ENCODE measurements around the gene ACP3. TPM values are rescaled to one million over a fixed set of nuclear protein-coding genes. Genes with fewer than 3 reads are reported as not detected.
"Not testable (repeated sequence)": the region's sequence is repeated elsewhere in the genome, so short reads cannot be mapped to it uniquely, and the experiment has no call there.

ACP3 gene
- total RNA-seq, 2 experiments from 2014 or later, result not detected

DNA sequence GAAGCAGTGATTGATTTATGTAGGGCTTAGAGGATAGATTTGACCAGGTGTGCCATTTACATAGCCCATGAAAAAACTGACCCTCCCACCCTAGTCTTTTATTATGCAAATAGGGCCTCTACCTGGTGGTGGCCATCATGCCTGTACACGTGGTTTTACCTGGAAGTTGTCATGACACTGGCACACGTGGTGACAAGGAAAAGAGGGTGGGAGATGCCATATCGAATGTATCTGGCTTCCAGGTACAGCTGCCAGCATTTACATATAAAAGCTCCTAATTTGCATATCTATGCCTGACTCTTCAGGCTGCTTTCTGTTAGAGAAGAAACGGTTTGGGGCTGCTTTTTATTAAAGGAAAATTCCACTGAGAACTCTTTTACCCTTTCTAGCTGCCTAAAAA, 65.1 kb downstream of the ACP3 start:
- ChIA-PET POLR2A (no interaction called here), CTCF (interaction anchor here (1.5 kb wide), 1 partner anchor 33 kb away, joined by 4 read pairs; no protein-coding TSS in a partner anchor)
- no peaks in the 10 kb centered on the region for H3K9me3 Mint-ChIP-seq
- no peak overlapping the region for H3K27ac Mint-ChIP-seq
- no peaks in the 10 kb centered on the region for H3K4me1 Mint-ChIP-seq
- no peaks in the 10 kb centered on the region for H3K36me3 Mint-ChIP-seq (ENCODE audit: low read depth)
- no peak overlapping the region for H3K4me3 Mint-ChIP-seq
- peaks cover 11% of the 10 kb centered on the region for H3K27me3 Mint-ChIP-seq
- DNase-seq, result no peak

DNA sequence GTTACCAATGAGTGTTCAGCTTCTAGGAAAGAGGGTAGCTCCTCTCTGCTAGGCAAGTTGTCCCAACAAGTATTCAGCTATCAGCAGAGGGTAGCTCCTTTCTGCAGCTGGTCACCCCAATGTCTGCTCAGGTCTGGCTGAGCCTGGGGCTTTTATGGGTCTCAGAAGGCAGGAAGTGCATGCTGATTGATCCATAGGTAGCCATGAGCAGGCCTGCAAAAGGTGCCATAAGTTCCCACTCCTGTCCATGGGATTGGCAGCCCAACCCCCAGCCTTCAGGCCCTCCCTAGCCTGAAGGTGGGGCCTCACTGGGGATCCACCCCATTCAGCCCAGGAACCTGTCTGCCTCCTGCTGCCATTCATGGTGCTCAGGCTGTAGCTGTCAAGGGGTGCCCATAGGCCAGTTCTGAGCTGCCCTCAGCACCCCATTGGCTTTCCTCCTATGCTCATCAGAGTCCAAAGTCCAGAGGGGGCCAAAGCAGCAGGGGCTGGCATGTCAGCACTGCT, 65.5 kb downstream of the ACP3 start:
- H3K9me3 Mint-ChIP-seq, result no peaks in the 10 kb centered on the region
- ChIA-PET CTCF (no interaction called here), POLR2A (no interaction called here)
- H3K4me3 Mint-ChIP-seq, result no peak overlapping the region
- no peaks in the 10 kb centered on the region for H3K4me1 Mint-ChIP-seq
- H3K36me3 Mint-ChIP-seq (ENCODE audit: low read depth), result no peaks in the 10 kb centered on the region
- peaks cover 11% of the 10 kb centered on the region for H3K27me3 Mint-ChIP-seq
- H3K27ac Mint-ChIP-seq, result no peak overlapping the region
- no peak for DNase-seq

DNA sequence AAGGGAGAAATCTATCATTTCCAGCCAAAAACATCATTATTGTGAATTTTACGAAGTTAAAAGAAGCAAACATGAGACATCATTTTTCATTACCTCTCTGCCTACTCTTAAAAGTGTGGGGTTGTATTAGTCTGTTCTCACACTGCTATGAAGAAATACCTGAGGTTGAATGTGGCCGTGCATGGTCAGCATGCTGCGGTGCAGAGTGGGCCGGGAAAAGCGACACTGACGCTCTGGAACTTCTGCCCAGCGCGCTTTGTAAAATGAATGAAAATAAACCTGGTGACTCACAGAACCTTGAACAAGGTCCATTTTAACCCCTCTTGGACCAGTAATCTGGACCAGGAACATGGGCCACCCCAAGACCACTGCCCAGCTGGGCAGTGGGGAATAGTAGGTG, 69.1 kb downstream of the ACP3 start:
- ChIA-PET CTCF (no interaction called here), POLR2A (no interaction called here)
- Mint-ChIP-seq H3K9me3 (no peaks in the 10 kb centered on the region), H3K4me1 (no peaks in the 10 kb centered on the region), H3K27ac (no peak overlapping the region), H3K36me3 (ENCODE audit: low read depth) (no peaks in the 10 kb centered on the region), H3K4me3 (no peak overlapping the region), H3K27me3 (no peaks in the 10 kb centered on the region)
- no peak for DNase-seq

DNA sequence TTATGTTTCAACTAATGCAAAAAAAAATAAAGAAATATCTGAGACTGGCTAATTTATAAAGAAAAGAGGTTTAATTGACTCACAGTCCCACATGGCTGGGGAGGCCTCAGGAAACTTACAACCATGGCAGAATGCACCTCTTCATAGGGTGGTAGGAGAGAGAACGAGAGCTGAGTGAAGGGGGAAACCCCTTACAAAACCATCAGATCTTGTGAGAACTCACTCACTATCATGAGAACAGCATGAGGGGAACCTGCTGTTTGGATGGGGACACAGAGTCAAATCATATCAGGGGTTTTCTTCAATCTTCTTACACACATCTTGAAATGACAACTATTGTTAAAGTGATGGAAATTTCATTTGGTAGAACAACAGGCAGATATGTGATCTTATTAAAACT, 75.5 kb downstream of the ACP3 start:
- H3K36me3 Mint-ChIP-seq (ENCODE audit: low read depth); H3K4me1 Mint-ChIP-seq; DNase-seq; CTCF ChIA-PET; H3K4me3 Mint-ChIP-seq; H3K27me3 Mint-ChIP-seq; POLR2A ChIA-PET; H3K9me3 Mint-ChIP-seq; H3K27ac Mint-ChIP-seq: not testable (repeated sequence)

DNA sequence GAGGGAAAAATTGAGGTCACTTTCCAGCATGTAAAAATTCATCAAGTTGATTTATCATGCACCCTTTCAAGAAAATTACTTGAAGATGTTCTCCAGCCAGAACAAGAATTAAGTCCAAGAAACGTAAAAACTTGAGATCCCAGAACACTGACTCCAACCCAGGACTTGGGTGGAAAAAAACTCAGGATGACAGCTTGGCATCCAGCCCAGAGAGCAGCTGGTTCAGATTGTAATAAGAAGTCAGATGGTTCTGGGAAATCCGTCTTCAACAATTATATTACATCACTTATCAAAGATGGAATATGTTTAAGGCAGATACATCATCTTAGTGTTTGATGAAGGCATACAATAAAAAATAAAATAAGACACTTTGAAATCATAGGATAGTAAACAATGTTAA, 77.1 kb downstream of the ACP3 start:
- Mint-ChIP-seq H3K4me1 (no peaks in the 10 kb centered on the region), H3K36me3 (ENCODE audit: low read depth) (no peaks in the 10 kb centered on the region), H3K4me3 (no peak overlapping the region), H3K27ac (no peak overlapping the region), H3K9me3 (no peaks in the 10 kb centered on the region), H3K27me3 (peaks cover 9% of the 10 kb centered on the region)
- ChIA-PET POLR2A (no interaction called here), CTCF (no interaction called here)
- DNase-seq, result no peak

DNA sequence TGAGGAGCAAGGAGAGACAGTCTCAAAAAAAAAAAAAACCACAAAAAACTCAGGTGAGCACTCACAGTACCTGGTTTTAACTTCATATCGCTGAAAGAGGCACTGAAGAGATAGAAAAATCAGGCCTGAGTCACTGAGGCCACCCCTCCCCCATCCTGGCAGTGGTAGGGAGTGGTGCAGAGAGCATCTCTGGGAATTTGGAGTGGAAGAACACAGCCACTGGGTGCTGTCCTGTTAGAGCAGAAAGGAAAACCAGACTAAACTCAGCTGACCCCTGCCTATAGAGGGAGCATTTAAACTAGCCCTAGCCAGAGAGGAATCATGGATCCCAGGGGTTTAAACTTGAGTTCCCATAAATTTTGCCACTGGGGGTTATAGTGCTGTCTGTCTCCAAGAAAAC, 77.9 kb downstream of the ACP3 start:
- no peak for DNase-seq
- no peaks in the 10 kb centered on the region for H3K4me1 Mint-ChIP-seq
- H3K9me3 Mint-ChIP-seq, result no peaks in the 10 kb centered on the region
- H3K36me3 Mint-ChIP-seq (ENCODE audit: low read depth), result no peaks in the 10 kb centered on the region
- ChIA-PET CTCF (no interaction called here), POLR2A (no interaction called here)
- H3K4me3 Mint-ChIP-seq, result no peak overlapping the region
- H3K27me3 Mint-ChIP-seq, result peaks cover 9% of the 10 kb centered on the region
- H3K27ac Mint-ChIP-seq, result no peak overlapping the region

DNA sequence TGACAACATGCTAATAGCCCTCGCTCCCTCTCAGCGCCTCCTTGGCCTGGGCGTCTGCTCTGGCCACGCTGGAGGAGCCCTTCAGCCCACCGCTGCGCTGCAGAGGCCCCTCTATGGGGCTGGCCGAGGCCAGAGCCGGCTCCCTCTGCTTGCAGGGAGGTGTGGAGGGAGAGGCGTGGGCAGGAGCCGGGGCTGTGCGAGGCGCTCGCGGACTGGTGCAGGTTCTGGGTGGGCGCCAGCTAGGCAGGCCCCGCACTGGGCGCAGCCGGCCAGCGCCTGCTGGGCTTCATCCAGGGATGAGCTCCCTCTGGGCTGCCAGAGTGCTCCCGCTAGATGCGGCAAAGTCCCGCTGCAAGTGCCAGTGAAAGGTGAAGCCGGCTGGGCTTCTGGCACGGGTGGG, 79.0 kb downstream of the ACP3 start:
- no peak for DNase-seq
- no peaks in the 10 kb centered on the region for H3K4me1 Mint-ChIP-seq
- H3K27me3 Mint-ChIP-seq, result peaks cover 9% of the 10 kb centered on the region
- ChIA-PET CTCF (no interaction called here), POLR2A (no interaction called here)
- H3K27ac Mint-ChIP-seq, result no peak overlapping the region
- H3K4me3 Mint-ChIP-seq, result no peak overlapping the region
- no peaks in the 10 kb centered on the region for H3K9me3 Mint-ChIP-seq
- H3K36me3 Mint-ChIP-seq (ENCODE audit: low read depth), result no peaks in the 10 kb centered on the region

DNA sequence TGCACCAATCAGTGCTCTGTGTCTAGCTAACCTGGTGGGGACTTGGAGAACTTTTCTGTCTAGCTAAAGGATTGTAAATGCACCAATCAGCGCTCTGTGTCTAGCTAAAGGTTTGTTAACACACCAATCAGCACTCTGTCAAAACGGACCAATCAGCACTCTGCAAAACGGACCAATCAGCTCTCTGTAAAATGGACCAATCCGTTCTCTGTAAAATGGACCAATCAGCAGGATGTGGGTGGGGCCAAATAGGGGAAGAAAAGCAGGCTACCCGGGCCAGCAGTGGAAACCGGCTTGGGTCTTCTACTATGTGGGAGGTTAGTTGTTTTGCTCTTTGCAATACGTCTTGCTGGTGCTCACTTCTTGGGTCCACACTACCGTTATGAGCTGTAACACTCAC, 79.6 kb downstream of the ACP3 start:
- H3K27me3 Mint-ChIP-seq; POLR2A ChIA-PET; H3K36me3 Mint-ChIP-seq (ENCODE audit: low read depth); H3K9me3 Mint-ChIP-seq; H3K27ac Mint-ChIP-seq; DNase-seq; H3K4me1 Mint-ChIP-seq; H3K4me3 Mint-ChIP-seq: not testable (repeated sequence)
- CTCF ChIA-PET, result interaction anchor here (1.3 to 1.6 kb wide), 2 partner anchors 11 to 45 kb away, joined by 3 to 4 read pairs; no protein-coding TSS in a partner anchor

DNA sequence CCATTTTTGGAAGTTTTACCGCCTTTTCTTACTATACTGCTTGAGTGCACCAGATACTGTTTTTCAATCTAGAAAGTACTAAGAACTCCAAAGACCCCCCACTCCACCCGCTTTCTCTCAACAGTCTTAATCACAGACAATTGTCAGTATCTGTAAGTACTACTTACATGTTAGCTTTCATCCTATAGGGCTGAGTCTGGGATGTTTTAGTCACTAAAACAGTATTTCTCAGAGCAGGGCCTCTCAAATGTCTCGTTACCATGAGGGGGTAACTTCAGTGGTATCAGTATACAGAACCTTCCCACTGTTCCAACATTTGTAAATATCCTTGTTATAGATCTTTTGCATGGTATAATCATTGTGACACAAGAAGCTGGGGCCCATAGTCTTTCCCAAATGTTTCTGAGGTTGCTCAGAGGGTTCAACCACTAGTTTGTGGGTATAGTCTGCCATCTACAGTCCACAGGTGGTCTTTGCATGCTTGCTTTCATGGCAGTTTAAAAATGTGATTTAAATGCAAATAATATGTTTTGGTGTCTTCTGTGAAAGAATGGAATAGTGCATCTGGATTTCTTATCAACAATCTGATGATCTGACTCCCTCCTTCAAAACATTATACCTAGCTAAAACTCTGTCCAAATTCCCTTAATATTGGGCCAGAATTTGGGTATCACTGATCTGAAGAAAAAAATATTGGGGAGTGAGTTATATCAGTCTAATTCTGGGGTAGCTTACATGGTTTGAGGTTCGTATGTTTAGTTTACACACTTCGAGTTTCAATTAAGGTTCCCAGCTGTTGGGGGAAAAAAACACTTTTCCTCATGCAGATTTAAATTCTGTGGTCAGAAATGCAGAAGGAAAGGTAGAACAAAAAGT, 82.1 kb downstream of the ACP3 start:
- no peak overlapping the region for H3K4me3 Mint-ChIP-seq
- peak; percentile 39 for DNase-seq
- ChIA-PET POLR2A (interaction anchor here (0.6 kb wide), 1 partner anchor 40 kb away, joined by 3 read pairs; no protein-coding TSS in a partner anchor), CTCF (interaction anchor here (1.0 to 1.4 kb wide), 2 partner anchors 21 to 48 kb away, joined by 3 to 4 read pairs; no protein-coding TSS in a partner anchor)
- H3K27ac Mint-ChIP-seq, result no peak overlapping the region
- H3K36me3 Mint-ChIP-seq (ENCODE audit: low read depth), result no peaks in the 10 kb centered on the region
- peaks cover 14% of the 10 kb centered on the region for H3K27me3 Mint-ChIP-seq
- H3K4me1 Mint-ChIP-seq, result no peaks in the 10 kb centered on the region
- no peaks in the 10 kb centered on the region for H3K9me3 Mint-ChIP-seq

DNA sequence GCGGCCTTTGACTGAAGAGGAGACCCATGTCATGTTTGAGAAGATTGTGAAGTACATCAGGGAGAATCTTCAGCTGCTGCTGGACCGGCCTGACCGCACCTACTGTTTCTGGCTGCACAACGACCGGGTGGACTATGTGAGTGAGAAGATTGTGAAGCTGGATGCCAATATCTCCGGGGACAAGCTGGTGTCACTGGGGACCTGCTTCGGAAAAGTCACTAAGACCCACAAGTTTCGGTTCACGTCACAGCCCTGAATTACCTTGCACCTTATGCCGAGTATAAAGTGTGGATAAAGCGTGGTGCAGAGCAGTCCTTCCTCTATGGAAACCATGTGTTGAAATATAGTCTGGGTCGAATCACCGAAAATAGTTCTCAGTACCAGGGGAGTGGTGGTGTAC, 84.0 kb downstream of the ACP3 start:
- Mint-ChIP-seq H3K27ac (no peak overlapping the region), H3K4me3 (no peak overlapping the region), H3K4me1 (no peaks in the 10 kb centered on the region), H3K27me3 (peaks cover 16% of the 10 kb centered on the region), H3K9me3 (no peaks in the 10 kb centered on the region), H3K36me3 (ENCODE audit: low read depth) (no peaks in the 10 kb centered on the region)
- CTCF ChIA-PET, result no interaction called here
- POLR2A ChIA-PET, result interaction anchor here (0.6 kb wide), 1 partner anchor 41 kb away, joined by 3 read pairs; no protein-coding TSS in a partner anchor
- DNase-seq, result no peak

DNA sequence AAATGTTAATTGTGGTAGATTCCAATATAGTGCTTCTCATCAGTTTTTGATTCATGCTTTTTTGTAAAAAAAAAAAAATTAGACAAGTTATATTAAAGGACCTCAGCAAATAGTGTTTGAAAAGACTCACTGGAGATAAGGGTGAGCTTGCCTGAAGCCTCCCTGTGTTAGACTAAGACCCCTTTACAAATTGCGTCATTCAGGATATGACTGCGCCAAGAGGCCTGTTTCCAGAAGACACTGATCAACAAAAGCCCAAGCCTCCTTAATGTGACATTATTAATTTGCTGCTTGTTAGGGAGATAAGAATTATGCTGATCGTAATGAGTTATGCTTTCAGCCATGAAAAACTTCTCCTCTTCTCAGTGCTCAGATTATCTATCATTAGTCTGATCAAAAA, 87.1 kb downstream of the ACP3 start:
- DNase-seq, result no peak
- H3K27ac Mint-ChIP-seq, result no peak overlapping the region
- POLR2A ChIA-PET, result no interaction called here
- H3K4me3 Mint-ChIP-seq, result no peak overlapping the region
- no peaks in the 10 kb centered on the region for H3K36me3 Mint-ChIP-seq (ENCODE audit: low read depth)
- no peaks in the 10 kb centered on the region for H3K9me3 Mint-ChIP-seq
- H3K4me1 Mint-ChIP-seq, result no peaks in the 10 kb centered on the region
- CTCF ChIA-PET, result interaction anchor here (0.7 to 1.0 kb wide), 2 partner anchors 25 to 44 kb away, joined by 3 read pairs; no protein-coding TSS in a partner anchor
- H3K27me3 Mint-ChIP-seq, result peaks cover 21% of the 10 kb centered on the region

DNA sequence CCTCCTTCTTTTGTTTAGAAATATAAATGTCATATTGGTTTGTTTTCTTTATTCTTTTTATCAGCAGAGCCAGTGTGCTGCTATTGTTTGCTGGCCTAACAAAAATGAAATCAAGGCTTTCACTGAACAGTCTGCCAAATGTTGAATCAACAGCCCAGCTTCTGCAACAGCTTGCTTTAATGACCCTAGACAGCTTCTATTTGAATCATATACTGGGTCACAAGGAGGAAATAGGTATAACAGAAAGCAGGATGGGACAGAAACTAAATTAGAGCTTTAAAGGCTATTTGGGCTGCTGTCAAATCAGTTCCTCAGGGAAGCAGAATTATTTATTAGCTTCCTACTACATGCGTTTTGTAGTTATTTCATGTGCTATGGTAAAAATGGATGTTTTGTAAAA, 88.0 kb downstream of the ACP3 start:
- POLR2A ChIA-PET, result no interaction called here
- no peak overlapping the region for H3K4me3 Mint-ChIP-seq
- H3K9me3 Mint-ChIP-seq, result no peaks in the 10 kb centered on the region
- no peak overlapping the region for H3K27ac Mint-ChIP-seq
- no peak for DNase-seq
- H3K36me3 Mint-ChIP-seq (ENCODE audit: low read depth), result no peaks in the 10 kb centered on the region
- H3K27me3 Mint-ChIP-seq, result peaks cover 21% of the 10 kb centered on the region
- H3K4me1 Mint-ChIP-seq, result no peaks in the 10 kb centered on the region
- CTCF ChIA-PET, result interaction anchor here (0.6 kb wide), 1 partner anchor 104 kb away, joined by 3 read pairs; no protein-coding TSS in a partner anchor

DNA sequence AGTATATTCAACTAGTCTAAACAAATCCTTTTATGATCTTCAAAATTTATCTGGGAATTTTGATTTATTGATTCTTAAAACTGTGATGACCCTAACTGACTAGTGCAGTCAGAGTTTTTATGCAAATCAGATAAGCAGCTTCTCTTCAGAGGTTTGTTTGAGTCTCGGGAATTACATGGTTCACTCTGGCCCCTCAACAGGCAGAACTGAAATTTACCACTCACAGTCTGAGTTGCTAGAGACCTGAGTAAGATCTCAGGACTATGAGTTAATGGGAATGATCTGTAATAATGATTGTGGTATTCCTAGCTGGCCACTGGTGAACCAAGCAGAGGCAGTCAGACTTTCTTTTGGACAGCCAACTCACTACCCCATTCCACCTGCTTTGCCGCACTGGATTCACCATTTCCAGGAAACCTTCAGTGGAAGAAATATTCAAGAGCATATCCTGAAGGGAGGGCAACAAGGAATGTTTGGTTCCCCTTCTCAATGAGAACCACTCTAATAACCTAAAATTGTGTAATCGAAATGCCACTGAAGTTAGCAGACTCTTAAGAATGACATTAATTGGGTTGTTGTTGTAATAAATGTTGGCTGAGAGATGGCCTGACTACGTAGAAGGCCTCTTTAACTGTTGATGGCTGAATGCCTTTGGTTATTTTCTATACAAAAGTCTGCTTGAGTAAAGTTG, 88.5 kb downstream of the ACP3 start:
- no peak for DNase-seq
- Mint-ChIP-seq H3K27ac (no peak overlapping the region), H3K27me3 (peaks cover 24% of the 10 kb centered on the region), H3K36me3 (ENCODE audit: low read depth) (no peaks in the 10 kb centered on the region), H3K9me3 (no peaks in the 10 kb centered on the region), H3K4me1 (no peaks in the 10 kb centered on the region), H3K4me3 (no peak overlapping the region)
- ChIA-PET POLR2A (no interaction called here), CTCF (interaction anchor here (0.6 kb wide), 1 partner anchor 104 kb away, joined by 3 read pairs; no protein-coding TSS in a partner anchor)
